ENCODE results near the gene SDK1.
A peak's percentile ranks its signal among the peaks of the same experiment; 100 is the strongest.
"Not testable (repeated sequence)": the region's sequence is repeated elsewhere in the genome, so short reads cannot be mapped to it uniquely, and the experiment has no call there.

Gene SDK1

DNA sequence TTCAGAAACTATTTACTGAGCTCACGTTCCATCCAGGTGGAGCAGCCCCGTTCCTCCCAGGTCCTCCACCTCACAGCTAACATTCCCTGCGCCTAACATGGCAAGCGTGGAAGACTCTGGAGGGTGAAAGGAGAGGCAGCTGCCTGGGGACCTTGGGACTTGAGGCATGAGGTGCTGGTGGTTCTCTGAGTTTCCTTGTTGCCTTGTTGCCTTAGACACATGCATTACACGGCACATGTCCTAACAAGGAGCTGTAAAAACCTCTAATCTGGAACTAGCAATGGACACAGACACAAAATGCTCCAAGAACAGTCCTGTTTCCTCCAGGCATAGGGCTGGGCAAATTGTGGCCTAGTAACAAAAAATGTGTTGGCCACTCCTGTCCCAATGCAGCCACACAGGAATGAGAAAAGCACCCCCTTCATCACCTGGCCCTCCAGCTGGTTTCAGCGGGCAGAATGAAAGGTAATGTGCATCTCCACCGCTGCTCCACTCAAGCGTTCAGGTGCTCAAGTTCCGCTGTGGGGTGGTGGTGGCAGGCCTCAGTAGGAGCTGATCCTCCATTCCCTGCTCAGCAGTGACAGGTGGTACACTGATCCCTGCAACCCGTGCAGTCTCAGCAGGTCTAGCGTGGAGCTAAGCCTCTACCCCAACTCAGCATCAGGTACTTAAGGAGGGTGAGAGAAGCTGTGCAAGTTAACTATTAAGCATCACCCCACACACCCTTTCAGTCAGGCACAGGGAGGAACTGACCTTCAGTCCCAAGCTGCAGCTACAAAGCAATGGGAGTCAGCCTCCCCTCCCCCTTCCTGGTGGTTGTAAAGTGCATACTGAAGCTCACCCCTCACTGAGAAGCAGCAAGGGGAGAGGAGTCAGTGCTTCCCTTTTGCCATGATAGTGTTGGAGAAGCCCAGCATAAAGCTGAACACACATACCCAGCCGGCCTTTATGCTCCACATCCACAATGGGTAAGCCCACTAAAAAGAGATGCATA, 382.8 kb downstream of the SDK1 start:
- DNase-seq = no peak

DNA sequence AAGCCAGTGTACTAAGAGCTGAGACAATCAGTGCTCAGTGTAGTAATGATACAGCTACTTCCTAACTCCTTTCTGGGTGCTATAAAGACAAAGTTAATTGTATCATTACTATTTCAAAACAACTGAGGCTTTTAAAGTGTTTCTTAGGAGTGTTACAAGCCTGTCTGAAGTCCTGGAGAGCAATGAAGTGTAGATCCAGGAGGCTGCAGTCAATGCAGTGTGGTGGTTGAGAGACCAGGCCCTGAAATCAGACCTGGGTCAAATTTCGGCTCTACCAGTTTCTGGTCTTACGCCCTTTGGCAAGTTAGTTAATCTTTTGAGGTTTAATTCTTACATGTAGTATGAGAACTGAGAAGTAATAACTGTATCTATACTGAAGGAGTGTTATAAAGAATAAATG, 387.0 kb downstream of the SDK1 start:
- no peak for DNase-seq

GRCh38 chr7:3688842-3689241, 387.8 kb downstream of the SDK1 start:
- no peak for DNase-seq

DNA sequence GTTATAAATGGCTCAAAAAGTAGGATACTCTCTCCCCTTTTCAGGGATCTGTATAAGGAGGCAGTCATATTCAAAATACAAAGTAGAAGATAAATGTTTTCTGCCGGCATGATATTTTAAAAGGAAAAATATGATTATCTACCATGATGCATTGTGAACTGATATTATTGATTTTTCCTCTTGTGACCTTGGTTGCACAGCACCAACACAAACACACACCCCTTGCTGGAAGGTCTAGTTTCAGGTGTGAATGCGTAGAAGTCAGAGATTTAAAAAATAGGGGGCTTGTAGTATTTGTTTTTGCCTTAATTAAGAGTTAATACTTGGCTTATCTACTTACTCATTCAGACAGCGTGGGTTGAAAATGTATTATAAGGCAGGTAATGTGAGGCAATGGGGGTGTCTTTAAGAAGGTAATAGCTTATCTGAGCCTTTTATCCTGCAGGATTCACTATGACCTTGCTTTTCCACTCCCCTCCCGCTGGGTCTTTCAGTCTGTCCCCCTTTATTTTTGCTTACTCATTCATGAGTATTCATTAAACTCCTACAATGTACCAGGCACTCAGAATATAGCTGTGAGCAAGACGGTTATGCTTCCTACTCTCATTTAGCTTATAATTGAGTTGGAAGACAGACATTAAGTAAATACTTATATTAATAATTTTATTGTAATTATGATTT, 390.6 kb downstream of the SDK1 start:
- no peak for DNase-seq

DNA sequence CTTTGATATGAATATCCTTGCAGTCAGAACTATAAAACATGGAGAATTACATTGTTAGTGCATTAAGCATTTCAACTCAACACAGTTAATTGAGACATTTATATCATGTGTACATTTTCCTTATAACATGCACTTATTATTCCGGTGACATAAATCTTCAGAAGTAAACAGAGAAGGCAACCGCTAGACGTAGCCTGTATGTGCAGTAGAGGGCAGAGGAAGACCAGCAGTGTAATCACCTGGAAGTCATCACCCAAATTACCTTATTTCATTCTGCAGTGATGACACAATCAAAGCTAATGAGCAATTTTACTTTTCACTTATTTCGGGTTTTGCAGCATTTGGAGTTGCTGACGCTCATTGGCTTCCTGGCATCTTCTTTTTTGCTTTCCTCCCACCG, 394.6 kb downstream of the SDK1 start:
- DNase-seq = no peak

GRCh38 chr7:3696113-3696512, 395.1 kb downstream of the SDK1 start:
- no peak for DNase-seq

GRCh38 chr7:3697472-3697871, 396.4 kb downstream of the SDK1 start:
- DNase-seq = no peak

GRCh38 chr7:3705258-3705657, 404.2 kb downstream of the SDK1 start:
- DNase-seq = no peak

DNA sequence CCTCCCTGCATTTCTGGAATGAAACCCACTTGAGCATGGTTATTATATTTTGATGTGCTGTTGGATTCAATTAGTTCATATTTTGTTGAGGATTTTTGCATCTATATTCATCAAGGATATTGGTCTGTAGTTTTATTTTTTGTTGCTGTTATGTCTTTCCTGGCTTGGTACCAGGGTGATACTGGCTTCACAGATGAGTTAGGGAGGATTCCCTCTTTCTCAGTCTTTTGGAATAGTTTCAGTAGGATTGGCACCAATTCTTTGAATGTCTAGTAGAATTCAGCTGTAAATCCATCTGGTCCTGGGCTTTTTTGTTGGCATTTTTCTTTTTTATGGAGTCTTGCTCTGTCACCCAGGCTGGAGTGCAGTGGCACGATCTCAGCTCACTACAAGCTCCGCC, 405.0 kb downstream of the SDK1 start:
- DNase-seq = not testable (repeated sequence)

DNA sequence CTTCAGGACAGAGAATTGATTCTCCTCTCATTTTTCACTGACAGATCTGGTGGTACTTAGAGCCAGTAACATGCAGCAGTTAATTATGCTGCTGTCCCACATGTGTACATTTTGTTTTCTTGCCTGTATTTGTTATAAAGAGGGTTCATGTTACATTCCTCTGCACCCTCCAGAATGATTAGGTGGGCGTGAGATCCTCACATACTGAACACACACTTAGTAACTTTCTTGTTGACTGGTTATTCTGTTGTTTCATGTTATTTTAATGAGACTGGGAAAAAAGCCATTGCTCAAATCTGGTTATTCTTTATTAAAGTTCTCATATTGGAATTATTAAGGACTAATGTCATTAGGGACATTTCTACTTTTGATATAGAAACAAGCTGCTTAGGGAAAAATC, 409.1 kb downstream of the SDK1 start:
- DNase-seq = no peak

GRCh38 chr7:3710531-3710930, 409.5 kb downstream of the SDK1 start:
- DNase-seq = no peak

DNA sequence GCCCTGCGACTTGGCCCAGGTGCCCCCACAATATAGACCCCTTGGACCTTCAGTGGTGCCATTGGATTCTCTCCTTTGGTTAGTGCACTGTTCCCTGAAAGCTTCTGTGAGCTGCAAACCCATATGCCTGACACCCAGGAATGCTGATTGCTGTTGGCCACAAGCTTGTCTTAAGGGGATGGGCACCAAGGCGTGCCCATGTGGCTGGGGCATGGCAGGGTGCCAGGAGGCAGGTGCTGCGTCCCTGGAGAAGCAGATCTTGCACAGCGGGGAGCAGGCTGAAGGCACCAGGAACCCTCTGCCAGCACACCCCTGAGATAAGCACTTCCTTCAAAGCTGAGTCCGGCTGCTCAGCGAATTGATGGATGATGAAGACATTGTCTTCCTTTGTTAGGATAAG, 411.8 kb downstream of the SDK1 start:
- no peak for DNase-seq

DNA sequence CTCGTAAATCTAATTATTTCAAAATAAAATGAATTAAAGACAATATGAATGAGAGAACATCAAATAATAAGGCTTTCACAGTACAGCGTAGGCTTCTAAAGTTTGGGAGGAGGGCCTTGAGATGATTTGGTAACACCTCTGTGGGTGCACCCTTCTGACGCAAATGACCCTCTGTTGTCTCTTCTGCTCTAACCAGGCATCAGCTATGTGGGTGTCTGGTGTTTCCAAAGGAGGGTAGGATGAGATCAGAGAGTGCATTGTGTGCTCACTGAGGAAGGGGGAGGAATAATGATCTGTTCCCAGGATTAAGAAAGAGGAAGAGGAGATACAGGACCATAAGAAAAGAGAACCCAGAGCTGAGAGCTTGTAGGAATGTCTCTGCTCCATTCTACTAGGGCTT, 420.4 kb downstream of the SDK1 start:
- no peak for DNase-seq

DNA sequence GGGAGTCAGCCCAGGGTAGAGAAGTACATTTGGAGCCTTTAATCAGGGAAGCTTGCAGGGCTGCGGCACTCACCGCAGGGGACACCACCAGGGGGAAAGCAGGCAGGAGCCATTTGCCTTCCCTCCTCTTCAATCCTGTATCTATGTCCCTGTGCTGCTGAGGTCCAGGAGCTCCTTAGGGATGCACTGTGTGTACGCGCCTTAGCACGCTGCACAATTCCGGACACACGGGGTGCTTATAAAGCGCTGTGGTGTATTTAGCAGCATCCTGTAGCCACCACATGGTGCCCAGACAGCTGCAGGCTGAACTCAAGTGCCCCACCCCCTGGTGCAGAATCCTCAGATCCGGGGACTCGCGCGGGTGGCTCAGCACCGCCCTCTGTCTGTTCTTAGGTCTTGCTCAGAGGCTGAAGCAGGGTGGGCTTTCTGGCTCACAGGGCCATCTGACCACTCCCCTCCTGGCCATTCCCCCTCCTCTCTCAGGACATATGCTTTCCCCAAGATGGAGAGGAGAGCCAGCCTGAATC, 421.4 kb downstream of the SDK1 start:
- DNase-seq = no peak

DNA sequence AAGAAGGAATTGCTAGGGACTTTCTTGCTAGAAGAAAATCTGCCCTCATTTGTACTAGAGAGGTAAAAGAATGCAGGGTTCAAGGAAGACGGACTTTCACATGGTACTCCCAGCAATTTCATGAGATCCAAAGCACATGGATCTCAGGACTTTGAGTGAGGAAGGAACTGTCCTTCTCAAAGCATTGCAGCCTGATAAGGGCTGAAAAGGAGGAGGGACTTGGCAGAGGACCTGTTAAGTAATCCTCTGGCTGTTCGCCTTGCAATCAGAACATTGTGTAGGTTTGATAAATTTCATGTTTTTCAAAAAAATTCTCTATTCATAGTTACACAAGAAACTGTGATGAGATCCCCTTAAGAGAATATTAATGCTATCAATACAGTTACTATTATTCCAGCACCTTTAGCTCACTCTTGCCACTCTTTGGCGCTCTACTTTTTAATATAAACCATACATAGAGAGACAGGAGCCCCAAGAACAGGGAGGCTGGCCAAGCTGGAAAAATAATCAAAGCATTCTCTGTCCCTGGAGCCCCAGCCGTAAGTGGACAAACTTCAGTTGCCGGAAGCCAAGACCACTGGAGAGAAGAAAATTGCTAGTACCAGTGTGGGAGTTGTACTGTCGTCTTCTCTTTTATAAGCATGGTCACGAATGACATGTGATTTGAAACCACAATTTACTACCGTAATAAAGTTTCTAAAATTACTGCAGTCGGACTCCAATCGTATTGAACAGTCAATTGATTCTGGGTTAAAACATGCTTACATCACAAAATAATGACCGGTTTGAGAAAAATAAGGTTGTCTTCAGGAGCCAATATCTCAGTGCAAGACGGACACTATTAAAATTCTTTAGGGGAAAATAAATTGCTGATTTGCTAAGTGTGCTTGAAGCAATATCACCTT, 424.4 kb downstream of the SDK1 start:
- no peak for DNase-seq

DNA sequence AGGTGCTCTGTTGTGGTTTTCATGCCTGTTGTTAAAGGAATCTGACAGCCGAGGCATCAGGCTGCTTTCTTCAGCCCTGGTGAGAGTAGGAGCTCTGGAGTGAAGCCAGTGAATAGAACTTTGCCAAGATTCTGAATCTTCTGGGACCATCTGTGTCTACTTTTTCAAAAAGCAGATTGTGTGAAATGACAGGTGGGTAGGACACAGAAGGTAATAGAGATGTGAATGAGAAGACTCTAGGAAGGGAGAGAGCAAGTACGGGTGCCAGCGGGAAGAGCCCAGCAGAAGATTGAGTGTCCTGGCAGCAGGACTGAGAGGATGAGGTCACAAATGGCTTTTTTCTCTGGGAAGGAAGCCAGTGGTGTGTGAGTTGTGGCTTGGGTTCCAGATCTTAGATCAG, 429.2 kb downstream of the SDK1 start:
- DNase-seq = peak; percentile 70

DNA sequence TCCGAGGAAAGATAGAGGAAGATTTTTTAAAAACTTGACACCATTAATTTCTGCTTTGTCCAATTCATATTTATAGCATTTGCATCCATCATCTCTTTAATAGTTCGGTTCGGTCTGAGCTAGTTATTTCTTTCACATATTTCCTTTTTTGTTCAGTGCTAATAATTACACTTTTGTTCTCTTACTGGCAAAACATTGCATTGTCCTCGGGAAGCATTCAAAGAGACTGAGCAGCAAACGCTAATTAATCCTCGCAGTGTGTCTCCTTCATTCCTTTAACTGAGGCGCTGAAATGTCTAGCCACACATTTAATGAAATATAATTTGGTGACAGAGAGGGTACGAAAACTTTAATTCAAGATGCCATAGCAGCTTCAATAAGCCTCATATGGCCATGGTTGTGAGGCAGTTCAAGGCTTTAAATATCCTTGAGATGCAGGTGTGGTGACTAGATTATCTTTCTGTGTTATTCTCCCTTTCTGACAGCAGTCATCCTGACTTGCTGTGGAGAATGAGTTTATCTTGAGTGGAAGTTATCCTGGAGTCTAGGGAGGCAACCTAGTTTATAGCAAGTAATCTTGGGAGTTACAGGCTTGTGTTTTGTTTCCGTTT, 431.4 kb downstream of the SDK1 start:
- no peak for DNase-seq

- no peak for DNase-seq
Measured at GRCh38 chr7:3733541-3734140, 432.6 kb downstream of the SDK1 start.

DNA sequence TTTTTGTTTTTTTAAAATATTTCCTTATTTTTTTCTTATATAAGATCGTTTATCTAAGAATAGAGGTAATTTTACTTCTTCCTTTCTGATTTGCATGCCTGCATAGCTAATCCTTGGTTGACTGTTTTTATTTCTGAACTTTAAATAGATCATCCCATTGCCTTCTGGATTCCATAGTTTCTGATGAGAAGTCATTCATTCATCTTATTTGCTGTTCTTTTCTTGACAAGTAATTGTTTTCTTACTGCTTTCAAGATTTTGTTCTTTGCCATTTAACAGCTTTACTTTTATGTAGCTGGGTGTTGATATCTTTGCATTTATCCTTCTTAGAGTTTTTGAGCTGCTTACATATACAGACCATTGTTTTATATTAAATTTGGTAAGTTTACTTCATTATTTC, 437.9 kb downstream of the SDK1 start:
- DNase-seq = no peak

DNA sequence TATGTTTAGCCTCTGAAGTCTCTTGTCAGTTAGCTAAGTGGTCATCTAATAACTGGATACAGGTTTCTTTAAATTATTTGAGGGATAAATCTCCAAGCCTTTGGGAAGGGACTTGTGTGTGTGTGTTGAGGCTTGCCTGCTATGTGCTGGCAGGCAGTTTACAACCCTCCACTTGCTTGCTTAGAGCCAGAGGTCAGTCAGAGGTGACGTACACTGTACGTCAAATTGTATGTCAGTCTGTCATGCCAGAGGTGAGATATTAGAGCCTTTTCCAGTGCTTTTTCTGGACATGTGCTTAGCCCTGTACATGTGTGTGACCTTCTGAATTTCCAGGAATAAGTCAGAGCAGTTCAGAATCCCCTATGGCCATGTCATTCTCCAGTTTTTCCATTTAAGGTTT, 438.9 kb downstream of the SDK1 start:
- DNase-seq = no peak

GRCh38 chr7:3747467-3747866, 446.4 kb downstream of the SDK1 start:
- DNase-seq = no peak

GRCh38 chr7:3748389-3748788, 447.3 kb downstream of the SDK1 start:
- no peak for DNase-seq

All from NCI-H446 treated with DMSO at 0.1 percent for 48 hours (cell line).